ENCODE data around the gene DPYD.

DPYD gene

DNA sequence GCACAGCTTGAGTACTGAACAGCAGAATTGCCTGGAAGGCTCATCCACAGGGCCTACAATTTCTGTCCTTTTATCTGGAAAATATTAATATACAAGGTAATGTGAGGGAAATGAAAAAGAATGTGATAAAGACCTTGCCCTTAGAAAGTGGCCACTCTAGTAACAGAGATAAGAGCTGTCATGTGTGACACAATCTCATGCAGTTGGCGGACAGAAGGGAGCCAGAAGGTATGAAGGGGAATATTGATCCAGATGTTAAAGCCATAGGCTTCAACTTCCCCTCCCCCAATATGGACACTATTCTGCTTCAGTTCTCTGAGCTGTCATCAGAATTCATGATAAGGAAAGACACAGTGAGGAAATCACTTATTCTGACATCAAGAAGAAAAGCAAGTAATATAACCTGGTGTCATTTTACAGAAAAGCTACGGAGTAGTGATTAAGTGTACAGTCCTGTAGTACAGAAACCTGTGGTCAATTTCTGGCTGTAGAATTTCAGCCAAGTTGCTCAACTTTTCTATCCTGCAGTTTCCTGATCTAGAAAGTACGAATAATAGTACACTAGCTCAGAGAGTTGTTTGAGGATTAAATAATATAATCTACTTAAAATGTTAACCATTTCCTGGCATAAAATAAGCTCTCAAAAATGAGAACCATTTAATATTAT lies 572.1 kb downstream of the DPYD start:
- no peak for DNase-seq

DNA sequence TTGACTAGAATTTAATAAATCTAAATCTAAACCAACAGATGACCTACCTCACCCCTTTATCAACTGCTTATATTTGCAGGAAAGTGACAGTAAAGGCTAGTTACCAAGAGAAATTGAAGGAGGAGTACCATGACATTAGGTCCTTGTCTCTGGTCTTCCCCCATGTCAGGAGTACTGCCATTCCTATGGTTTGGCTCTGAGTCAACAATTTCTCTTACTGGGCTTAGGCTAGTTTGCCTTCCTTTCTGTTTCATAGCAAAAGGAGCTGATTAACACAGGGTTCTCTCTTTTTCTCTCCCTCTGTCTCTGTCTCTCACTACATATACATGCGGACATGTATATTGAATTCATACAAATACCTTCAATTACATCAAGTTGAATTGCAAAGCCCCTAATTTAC lies 579.9 kb downstream of the DPYD start:
- no peak for DNase-seq

DNA sequence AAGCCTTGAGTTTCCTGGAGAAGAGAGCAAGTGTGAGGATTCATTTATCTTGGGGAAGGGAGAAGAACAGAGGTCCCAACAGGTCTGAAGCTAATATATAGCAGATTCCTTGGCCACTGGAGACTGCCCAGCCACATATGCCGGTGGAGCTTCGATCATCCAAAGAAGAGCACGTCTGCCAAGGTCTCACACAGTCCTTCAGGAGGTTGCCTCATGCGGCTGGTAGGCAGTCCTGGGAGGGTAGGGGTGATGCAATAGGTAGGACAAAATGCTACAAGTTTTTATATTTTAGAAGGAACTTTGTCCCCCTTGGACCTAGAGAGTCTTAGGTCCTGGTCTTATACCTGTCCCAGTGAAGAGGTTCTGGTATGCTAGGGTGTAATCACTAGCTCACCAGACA lies 582.5 kb downstream of the DPYD start:
- no peak for DNase-seq

DNA sequence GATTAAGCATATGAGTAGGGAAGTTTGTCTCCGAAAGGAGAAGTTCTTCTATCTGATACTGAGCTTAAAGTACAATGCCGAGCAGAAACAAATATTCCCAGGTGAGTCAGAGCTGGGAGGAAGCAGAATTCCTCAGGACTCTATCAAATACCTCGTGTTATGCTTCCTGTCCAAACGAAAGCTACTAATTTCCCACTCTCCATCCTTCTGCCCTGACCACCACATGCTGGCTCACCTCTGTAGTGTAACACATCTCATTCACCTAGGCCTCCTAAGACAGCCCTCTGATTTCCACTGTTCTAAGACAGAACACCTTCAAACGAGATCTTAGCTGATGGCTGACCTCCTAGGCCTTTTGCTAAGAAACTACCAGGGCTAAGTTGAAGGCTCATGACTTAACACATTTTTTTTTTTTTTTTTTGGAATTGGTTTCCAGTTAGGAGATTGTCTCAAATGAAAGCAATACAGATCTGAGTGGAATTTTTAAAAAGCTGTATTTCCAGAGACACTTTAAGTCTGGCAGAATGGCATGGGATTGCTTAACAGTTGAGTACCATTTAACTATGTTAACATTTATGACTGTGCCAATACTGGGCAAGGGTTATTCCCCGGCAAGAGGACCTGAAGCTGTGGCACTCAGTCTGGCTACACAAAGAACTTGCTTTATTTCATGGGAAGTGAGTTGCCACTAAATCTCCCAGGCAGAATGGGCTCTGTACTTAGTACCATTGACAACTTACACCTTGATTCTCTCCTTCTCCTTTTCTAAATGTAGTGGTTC lies 583.4 kb downstream of the DPYD start:
- DNase-seq, result no peak

DNA sequence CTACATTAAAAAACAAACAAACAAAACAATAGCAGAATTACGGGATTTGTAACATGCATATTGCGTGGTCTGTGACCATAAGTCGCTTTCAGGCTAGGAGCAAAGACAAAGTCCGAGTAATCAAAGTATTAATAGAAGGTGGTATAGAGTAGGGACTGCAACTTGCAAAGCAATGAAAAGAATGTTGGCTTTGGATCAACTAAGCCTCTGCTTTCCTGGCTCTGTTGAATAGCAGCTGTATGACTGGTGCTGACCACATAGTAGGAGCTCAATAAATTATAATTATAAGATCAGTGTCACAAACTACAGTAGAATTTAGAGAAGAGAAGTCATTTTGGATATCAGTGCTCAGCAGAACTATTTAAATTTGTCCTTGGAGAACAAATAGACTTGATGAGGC lies 586.4 kb downstream of the DPYD start:
- no peak for DNase-seq

DNA sequence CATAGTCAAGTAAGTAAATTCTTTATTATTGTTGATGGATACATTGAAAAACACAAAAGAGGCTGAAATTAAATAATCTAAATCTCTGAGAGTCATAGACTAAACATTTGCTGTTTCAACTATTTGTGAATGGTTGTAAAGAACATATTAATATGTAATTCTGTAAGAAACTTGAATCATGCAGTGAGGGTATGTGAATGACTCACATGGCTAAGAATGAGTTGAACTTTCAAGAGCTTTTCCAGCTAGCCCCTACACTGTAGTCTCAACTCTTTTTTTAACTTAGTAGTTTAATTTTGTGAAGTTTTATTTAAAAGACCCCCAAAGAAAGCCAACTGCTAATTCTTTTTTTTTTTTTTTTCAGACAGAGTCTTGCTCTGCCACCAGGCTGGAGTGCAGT lies 588.1 kb downstream of the DPYD start:
- DNase-seq, result no peak

DNA sequence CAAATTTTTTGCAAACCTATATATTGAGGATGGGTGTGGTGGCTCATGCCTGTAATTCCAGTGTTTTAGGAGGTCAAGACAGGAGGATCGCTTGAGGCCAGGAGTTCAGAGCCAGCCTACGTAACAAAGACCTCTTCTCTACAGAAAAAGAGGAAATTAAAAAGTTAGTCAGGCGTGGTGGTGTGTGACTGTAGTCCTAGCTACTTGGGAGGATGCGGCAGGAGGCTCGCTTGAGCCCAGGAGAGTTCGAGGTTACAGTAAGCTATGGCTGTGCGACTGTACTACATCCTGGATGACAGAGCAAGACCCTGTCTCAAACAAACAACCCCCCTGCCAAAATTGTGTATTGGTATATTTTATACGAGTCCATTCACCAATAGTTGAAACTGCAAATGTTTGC lies 589.7 kb downstream of the DPYD start:
- no peak for DNase-seq

DNA sequence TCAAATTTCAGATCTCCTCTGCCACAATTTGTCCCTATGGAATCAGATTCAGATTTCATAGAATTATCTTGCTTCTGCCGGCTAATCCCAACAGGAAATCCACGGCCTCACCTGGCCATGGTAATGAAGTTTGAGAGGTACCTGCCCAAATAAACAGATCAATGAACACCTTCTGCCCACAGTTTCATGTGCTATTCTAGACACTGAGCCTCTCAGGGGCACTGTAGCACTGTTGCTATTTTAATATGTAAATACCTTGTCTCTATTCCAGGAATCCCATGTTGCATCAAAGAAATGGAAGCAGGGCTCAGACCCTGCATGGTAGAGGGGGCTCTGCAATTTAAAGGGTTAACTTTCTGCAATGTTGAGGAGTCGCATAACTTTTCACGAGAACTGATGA lies 606.1 kb downstream of the DPYD start:
- peak in 1 of 2 experiments; percentile 37 for DNase-seq

DNA sequence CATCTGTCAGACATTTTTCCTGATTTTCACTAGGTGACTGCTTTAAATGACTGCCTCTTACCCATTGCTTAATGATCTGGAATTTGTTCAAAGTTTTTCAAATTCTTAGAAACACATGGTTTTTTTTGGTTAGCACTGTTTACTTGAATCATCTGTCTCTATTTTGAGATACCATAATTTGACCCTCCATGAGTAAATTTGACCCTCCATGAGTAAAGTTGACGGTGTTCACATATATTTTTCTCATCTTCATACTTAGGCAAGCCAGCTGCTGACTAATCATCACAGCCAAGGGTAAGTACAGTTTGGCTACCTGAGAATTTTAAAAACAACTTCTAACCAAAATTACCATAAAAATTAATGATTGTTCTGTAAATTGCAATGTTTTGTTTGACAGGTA lies 612.7 kb downstream of the DPYD start:
- DNase-seq, result no peak

DNA sequence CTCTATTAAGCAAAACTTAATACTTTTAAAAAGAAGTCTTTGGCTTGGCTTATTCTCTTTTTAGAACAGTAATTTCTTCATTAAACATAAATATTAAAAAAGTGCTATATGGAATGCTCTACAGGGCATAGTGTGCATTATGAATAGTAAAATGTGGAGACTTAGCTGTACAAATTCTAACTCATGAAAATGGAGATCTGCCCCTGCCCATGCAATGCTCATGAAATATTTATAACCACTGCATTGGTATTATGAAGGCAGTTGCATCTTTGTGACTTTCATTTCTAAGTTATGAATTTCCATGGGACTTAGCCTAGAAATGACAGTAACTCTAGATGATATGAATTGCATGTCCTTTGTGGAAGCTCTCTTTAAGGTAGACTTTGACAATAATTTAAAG lies 613.3 kb downstream of the DPYD start:
- no peak for DNase-seq

DNA sequence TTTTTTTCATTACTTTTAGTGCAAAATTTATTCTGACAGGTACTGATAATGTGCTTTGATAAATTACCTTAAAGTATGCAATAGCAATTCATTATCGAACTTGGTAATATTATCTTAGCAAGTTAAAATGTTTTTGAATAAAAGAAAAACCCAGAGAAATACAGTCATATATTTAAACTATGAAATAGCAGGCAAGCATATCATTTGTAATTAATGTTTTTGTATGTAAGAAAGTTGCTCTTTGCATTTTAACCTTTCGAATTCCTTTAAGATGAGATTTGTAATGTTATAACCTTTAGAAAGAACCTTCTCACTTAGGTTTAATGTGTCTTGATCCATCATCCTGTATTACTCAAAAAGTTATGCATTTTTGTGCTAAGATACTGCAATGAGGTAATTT lies 613.7 kb downstream of the DPYD start:
- DNase-seq, result no peak

DNA sequence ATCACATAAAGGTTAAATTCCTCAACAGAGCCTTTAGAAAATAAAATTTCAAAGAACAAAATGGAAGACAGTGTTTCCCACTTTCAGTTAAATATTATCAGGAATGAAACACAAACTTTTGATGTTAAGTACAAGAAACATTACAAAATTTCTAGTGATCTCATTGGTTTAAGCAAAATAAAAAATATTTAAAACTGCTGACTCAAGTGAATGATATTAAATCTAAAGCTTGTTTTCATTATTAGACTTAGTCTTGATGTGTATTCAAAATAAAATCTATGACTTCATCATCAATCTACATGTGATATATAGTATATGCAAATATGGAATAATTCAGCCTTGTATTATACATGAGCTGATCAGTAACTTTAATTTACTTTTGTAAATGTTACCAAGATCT lies 614.3 kb downstream of the DPYD start:
- DNase-seq, result no peak

DNA sequence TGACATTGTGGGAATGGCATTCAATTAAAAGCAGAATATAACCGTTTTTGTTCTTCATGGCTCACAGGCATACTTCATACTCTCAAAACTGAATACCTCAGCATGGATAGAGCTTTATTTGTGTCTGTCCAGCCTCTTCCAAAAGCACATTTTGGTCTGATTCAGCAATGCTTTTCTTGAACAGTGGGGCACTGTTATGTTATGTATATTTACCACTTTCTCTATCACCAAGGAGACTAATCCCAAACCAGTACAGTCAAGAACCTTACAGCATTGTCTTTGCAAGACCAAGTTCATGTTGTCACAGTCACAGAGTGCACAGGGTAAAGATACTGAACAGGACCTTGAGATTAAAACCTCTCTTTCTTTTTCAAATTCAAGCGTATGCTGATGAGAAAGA lies 616.5 kb downstream of the DPYD start:
- no peak for DNase-seq

DNA sequence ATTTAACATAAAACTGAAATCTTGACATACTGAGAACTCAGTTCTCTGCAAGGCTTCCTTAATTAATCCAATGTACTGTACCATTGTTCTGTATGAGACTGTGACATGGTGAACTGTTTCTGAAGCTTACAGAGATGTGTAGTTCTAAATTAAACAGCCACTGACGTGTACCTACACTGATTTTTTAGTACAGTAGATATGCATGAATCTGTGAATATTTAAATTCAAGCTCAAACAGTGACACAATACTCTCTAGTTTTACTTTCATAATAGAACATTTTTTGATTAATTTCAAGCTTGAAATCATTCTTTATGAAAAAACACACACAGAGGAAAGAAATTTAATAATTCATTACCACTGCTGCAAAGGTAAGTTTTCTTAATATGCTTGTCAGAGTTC lies 621.9 kb downstream of the DPYD start:
- no peak for DNase-seq

DNA sequence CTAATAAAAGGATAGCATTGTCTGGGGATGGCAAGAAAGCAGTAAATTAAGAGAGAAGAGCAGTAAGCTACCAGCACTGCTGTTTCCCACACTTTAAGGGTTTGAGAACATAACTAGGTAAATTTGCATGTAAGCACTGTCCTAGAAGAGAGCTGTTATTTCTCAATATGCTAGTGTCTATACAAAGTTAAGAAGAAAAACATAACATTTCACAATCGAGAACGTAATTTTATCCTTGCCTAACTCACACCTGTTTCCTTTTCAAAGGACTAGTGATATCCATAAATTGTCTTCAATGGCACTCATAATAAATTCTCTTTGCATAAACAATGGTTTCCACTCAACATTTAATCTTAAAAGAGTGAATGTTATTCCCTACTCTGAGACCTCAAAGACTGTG lies 623.2 kb downstream of the DPYD start:
- no peak for DNase-seq

DNA sequence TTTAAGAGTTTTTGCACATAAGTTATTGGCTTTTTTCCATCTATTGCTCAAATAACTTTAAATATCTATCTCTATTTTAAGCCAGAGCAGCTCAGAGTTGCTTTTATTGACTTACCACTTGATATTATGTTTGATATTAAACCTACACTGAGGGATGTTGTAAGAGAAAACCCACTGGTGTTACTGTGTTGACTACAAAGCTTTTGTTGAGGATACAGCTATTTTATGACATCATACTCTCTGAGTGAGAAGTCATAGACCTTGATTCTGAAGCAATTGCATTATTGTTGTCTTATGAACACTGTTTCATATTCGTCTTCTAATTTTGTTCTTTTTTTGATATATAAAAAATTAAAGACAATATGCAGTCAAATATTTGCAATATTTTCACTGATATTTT lies 638.9 kb downstream of the DPYD start:
- DNase-seq, result no peak

DNA sequence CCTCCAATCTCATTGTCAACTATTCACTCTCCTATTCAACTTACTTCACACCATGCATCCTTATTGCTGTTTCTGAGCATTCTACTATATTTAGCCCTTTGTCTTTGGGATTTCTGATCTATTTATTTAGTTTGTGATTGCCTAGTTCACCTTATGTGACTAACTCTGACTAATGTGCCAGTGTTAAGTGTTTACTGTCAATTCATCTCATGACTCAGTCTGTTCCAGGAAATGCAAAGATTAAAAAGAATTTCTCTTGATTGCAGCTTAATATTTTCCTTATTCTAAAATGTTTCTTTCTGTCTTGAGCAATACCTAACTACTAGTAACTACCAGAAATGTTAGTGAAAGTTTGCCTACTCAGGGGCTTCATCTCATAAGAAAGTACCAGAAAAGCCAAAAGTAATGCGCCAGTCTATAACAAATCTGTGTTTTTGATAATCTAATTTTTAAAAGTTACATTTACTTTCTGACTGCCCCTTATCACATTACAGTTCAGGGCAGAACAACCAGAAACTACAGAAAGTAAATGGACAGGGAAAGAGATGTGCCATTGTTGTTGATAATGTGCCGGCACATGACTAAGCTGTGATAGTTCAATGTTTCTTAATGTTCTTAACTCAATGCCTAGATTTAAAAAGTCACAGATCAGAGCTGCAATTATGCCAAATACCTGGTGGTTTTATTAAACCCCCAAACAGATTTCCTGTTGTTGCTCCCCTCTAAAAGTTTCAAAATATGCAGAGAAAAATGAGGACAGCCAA lies 642.8 kb downstream of the DPYD start:
- no peak for DNase-seq

DNA sequence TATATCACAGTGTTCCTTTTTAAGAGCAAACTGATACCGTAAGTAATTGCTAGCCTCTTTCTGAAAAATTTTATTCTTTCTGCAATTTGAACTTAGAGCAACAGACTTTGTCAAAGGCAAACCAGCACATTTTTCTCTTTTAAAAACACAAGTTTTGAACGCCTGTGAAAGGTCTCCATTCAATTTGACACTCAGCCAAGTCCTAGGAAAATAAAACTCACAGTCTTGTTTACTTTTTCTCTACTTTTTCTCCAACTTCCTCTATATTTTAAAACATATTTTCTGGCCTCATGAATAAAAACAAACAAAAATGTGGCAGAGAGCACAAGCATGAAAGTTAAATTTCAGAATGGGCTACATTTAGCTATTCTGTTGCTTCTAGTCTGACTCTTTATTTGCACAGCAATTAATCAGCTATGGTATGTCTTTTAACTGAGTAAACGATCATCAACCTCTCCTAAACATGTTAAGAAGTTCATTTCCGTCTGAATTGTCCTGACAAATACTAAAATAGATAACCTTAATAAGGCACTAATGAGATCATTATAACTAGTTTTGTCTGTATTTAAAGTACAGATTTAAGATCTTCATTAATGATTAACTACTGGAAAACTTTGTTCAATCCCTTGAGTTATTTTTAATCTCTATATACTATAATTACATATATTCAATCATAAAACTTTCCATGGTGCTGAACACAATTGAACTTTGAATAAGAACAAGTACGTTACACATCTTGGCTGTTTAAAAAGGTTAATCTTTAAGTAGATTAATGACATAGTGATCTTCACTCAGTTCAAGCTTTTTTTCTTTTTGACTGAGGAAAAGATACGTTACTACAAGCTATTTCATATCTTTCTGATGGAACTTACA lies 648.7 kb downstream of the DPYD start:
- DNase-seq, result no peak

DNA sequence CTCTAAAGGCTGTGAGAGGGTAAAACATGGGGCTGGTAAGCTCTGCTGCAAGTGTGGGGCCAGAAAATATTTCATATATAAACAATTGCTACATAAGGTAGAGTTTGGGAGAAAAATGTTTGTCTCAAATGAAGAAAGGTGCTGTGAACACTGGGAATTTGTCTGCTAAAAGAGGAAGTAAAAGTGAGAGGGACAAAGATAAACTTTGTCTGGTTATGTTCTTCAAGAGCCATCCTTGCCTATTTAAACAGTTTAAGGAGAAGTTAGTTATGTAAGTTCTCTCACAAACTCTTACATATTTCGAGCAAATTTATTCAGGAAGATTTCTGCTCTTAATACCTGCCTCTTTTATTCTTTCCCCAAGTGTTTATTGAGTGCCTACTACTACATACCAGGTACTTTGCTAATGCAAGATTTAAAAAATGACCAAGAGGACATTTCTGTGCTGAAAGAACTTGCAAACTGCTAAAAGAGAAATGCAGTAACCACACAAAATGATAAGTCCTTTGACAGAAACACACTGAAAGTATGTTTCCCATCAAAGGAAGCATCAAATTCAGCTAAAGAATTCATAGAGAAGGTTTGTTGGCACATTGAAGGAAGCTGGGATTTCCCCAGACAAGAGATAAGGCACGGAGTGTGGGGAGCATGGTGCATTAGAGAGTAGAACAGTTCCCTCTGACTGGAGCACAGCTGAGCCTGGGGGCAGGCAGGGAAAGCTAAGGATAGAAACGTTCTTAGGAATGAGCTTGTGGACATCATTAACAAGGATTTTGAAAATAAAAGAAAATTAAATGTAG lies 650.1 kb downstream of the DPYD start:
- DNase-seq, result no peak

DNA sequence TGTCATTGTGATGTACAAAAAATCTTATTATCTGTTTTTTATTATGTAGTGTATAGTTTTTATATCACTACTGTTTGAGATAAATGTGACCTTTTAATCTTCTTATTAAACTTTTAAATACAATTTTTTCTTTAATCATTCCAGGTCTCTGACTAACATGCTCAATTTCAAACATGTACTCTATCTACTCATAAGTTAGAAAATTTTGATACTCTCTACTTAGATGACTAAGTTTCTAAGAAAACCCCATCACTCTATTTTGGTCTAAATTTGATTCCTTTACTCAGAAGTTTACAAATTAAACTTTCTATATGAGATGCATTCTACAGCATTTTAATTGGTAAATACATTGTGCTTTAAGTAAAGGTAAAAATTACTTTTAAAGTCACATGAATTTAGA lies 655.2 kb downstream of the DPYD start:
- DNase-seq, result no peak

DNA sequence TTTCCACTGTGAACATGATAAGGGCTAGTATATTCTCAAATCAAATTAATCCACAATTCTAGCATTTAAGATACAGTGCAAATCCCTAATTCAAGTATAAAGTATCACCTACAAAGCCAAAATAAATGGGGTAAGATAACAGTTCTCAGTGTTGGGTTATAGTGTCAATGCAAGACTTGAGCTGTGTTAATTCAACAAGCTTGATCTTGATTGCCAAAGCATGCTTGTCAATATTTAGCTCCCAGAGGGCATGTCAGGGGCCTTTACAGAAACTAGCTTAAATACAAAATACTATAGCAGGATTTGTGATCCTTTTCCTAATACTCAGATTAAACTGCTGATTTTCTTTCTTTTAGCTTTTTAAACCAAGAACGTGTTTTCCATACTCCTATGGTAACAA lies 658.0 kb downstream of the DPYD start:
- no peak for DNase-seq

DNA sequence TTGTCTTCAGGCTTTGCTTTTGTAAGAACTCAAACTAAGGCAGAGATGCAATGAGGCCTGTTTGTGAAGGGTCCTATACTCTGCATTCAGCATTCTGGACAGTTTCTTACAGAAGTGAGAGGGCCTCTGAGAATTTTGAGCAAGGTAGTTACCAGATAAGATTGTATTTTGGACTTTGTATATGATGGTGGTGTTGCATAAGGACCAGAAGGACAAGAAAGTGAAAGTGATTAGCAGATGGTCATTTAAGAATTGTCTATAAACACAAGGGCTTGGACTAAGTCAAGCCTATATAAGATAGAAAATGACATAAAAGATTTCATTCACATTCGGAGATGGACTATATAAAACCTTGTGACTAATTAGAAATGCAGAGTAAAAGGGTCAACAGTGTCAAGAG lies 662.2 kb downstream of the DPYD start:
- DNase-seq, result no peak

Data from NCI-H2081 (cell line).